Measurements from ENCODE around the gene HDAC4.

Gene HDAC4

GRCh38 chr2:239008004-239008403 is 392.8 kb downstream of the HDAC4 start:
- no peak overlapping the region for H3K4me2 ChIP-seq (ENCODE audit: low read depth, low read length)
- H3K9me2 ChIP-seq (replicated peaks; ENCODE audit: insufficient read depth, low read length), result no peaks in the 10 kb centered on the region
- DNase-seq, result no peak
- peaks cover 78% of the 10 kb centered on the region for H3K27me3 ChIP-seq (replicated peaks; ENCODE audit: insufficient read depth, low read length)
- no peaks in the 10 kb centered on the region for H3K36me3 ChIP-seq (replicated peaks; ENCODE audit: insufficient read depth, low read length)
- H3F3A ChIP-seq (ENCODE audit: insufficient read depth, low read length), result no peaks in the 10 kb centered on the region
- H3K27ac ChIP-seq (ENCODE audit: low read length), result no peak overlapping the region
- no peaks in the 10 kb centered on the region for H3K4me1 ChIP-seq (ENCODE audit: low read length)
- TF ChIP-seq EZH2phosphoT487 (IDR thresholded peaks at IDR 0.05; ENCODE audit: low read length) (no peak), EZH2 (optimal IDR thresholded peaks at IDR 0.05; ENCODE audit: low read depth, low read length) (no peak)
- TF ChIP-seq, protein P1, sequence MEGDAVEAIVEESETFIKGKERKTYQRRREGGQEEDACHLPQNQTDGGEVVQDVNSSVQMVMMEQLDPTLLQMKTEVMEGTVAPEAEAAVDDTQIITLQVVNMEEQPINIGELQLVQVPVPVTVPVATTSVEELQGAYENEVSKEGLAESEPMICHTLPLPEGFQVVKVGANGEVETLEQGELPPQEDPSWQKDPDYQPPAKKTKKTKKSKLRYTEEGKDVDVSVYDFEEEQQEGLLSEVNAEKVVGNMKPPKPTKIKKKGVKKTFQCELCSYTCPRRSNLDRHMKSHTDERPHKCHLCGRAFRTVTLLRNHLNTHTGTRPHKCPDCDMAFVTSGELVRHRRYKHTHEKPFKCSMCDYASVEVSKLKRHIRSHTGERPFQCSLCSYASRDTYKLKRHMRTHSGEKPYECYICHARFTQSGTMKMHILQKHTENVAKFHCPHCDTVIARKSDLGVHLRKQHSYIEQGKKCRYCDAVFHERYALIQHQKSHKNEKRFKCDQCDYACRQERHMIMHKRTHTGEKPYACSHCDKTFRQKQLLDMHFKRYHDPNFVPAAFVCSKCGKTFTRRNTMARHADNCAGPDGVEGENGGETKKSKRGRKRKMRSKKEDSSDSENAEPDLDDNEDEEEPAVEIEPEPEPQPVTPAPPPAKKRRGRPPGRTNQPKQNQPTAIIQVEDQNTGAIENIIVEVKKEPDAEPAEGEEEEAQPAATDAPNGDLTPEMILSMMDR (IDR thresholded peaks at IDR 0.05; ENCODE audit: low read length), result no peak
- H3K79me2 ChIP-seq (ENCODE audit: low read length), result no peaks in the 10 kb centered on the region
- no peaks in the 10 kb centered on the region for H4K20me1 ChIP-seq (ENCODE audit: insufficient read depth, low read length)
- H2AFZ ChIP-seq (ENCODE audit: low read length), result no peak overlapping the region
- no peak overlapping the region for H3K9ac ChIP-seq (ENCODE audit: low read length)
- H3K9me3 ChIP-seq (replicated peaks; ENCODE audit: insufficient read depth, low read length), result no peaks in the 10 kb centered on the region
- no peak overlapping the region for H3K4me3 ChIP-seq (ENCODE audit: low read length)

GRCh38 chr2:239006622-239007285 is 394.1 kb downstream of the HDAC4 start:
- no peak overlapping the region for H3K4me3 ChIP-seq (ENCODE audit: low read length)
- no peaks in the 10 kb centered on the region for H3K9me2 ChIP-seq (replicated peaks; ENCODE audit: insufficient read depth, low read length)
- no peaks in the 10 kb centered on the region for H3K36me3 ChIP-seq (replicated peaks; ENCODE audit: insufficient read depth, low read length)
- peaks cover 87% of the 10 kb centered on the region for H3K27me3 ChIP-seq (replicated peaks; ENCODE audit: insufficient read depth, low read length)
- no peaks in the 10 kb centered on the region for H3K9me3 ChIP-seq (replicated peaks; ENCODE audit: insufficient read depth, low read length)
- H2AFZ ChIP-seq (ENCODE audit: low read length), result no peak overlapping the region
- H3F3A ChIP-seq (ENCODE audit: insufficient read depth, low read length), result no peaks in the 10 kb centered on the region
- no peak overlapping the region for H3K9ac ChIP-seq (ENCODE audit: low read length)
- no peak overlapping the region for H3K4me2 ChIP-seq (ENCODE audit: low read depth, low read length)
- no peaks in the 10 kb centered on the region for H3K79me2 ChIP-seq (ENCODE audit: low read length)
- TF ChIP-seq, protein P1 (IDR thresholded peaks at IDR 0.05; ENCODE audit: low read length), result no peak
- no peak for TF ChIP-seq EZH2phosphoT487 (IDR thresholded peaks at IDR 0.05; ENCODE audit: low read length)
- TF ChIP-seq EZH2 (optimal IDR thresholded peaks at IDR 0.05; ENCODE audit: low read depth, low read length), result no peak
- DNase-seq, result no peak
- H3K27ac ChIP-seq (ENCODE audit: low read length), result no peak overlapping the region
- no peaks in the 10 kb centered on the region for H4K20me1 ChIP-seq (ENCODE audit: insufficient read depth, low read length)
- no peaks in the 10 kb centered on the region for H3K4me1 ChIP-seq (ENCODE audit: low read length)

GRCh38 chr2:239005586-239005985 is 395.2 kb downstream of the HDAC4 start:
- Histone ChIP-seq H3F3A (ENCODE audit: insufficient read depth, low read length) (no peaks in the 10 kb centered on the region), H3K4me2 (ENCODE audit: low read depth, low read length) (no peak overlapping the region), H3K9me3 (replicated peaks; ENCODE audit: insufficient read depth, low read length) (no peaks in the 10 kb centered on the region), H3K9ac (ENCODE audit: low read length) (no peak overlapping the region), H2AFZ (ENCODE audit: low read length) (no peak overlapping the region), H3K36me3 (replicated peaks; ENCODE audit: insufficient read depth, low read length) (no peaks in the 10 kb centered on the region), H3K9me2 (replicated peaks; ENCODE audit: insufficient read depth, low read length) (no peaks in the 10 kb centered on the region), H3K79me2 (ENCODE audit: low read length) (no peaks in the 10 kb centered on the region), H3K27me3 (replicated peaks; ENCODE audit: insufficient read depth, low read length) (peaks cover 86% of the 10 kb centered on the region), H3K27ac (ENCODE audit: low read length) (no peak overlapping the region), H3K4me3 (ENCODE audit: low read length) (no peak overlapping the region), H3K4me1 (ENCODE audit: low read length) (no peaks in the 10 kb centered on the region), H4K20me1 (ENCODE audit: insufficient read depth, low read length) (no peaks in the 10 kb centered on the region)
- no peak for TF ChIP-seq EZH2phosphoT487 (IDR thresholded peaks at IDR 0.05; ENCODE audit: low read length)
- TF ChIP-seq EZH2 (optimal IDR thresholded peaks at IDR 0.05; ENCODE audit: low read depth, low read length), result no peak
- TF ChIP-seq, protein P1 (IDR thresholded peaks at IDR 0.05; ENCODE audit: low read length), result no peak
- no peak for DNase-seq
